ENCODE measurements around the gene CBFA2T2. TPM values are rescaled to one million over a fixed set of nuclear protein-coding genes. Genes with fewer than 3 reads are reported as not detected.
"Not testable (repeated sequence)": the region's sequence is repeated elsewhere in the genome, so short reads cannot be mapped to it uniquely, and the experiment has no call there.

Gene CBFA2T2
- total RNA-seq, 1 donor from 2014 or later: 13.6 TPM

- DNase-seq (ENCODE audit: low read depth): no peak
Measured at GRCh38 chr20:33470866-33471265, 19.0 kb upstream of the CBFA2T2 start.

DNA sequence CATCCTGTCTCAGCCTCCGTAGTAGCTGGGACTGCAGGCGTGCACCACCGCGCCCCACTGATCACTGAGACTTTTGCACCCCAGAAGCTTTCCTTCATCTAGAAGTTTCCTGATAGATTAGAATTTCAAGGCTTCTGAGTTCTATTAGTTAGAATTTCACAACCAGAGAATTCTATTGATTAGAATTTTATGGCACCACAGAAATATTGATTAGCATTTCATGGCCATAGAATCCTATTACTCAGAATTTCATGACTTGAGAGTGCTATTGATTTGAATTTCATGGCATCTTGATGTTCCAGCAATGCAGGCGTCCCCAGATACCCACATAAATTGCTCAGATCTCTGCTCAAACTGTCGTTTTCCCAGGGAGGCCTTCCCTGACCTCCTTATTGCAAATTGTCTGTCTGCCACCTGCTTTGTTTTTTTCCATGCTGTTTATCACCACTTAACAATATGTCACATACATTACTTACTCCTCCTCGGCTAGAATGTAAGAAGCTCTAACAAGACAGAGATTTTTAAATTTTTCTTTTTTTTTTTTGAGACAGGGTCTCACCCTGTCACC is 16.9 kb upstream of the CBFA2T2 start:
- no peak for DNase-seq (ENCODE audit: low read depth)

- no peak for DNase-seq (ENCODE audit: low read depth)
Measured at GRCh38 chr20:33474097-33474873, 15.6 kb upstream of the CBFA2T2 start.

DNA sequence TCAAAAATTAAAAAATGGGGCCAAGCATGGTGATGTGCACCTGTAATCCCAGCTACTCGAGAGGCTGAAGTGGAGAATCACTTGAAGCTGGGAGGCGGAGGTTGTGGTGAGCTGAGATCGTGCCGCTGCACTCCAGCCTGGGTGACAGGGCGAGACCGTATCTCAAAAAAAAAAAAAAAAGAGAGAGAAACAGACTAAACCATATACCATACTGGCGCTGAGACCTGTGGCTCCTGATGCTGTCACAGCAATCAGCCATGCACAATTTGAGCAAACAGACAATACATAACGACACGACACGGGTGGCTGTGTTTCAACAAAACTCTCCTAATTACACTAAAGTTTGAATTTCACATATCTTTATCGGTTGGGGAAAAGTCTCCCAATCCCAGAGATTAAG is 14.9 kb upstream of the CBFA2T2 start:
- DNase-seq (ENCODE audit: low read depth): no peak

GRCh38 chr20:33475381-33476152 is 14.3 kb upstream of the CBFA2T2 start:
- no peak for DNase-seq (ENCODE audit: low read depth)

GRCh38 chr20:33477386-33478234 is 12.3 kb upstream of the CBFA2T2 start:
- no peak for DNase-seq (ENCODE audit: low read depth)

DNA sequence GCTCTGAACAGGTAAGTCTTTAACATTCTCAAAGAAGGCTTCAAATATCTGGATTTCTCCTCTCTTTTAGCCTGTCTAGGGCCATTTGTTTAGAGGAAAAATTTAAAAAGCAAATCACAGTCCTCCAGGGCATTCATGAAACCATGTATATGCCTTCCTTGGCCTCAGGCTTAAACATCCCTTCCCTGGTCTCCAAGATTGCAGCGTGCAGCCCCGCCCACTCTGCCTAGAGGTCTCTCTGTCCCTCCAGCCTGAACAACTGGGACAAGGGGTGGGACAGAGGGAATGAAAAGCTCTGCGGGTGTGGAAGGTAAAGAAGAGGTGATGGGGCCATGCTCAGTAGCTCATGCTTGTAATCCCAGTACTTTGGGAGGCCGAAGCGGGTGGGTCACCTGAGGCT is 9.8 kb upstream of the CBFA2T2 start:
- no peak for DNase-seq (ENCODE audit: low read depth)

GRCh38 chr20:33481431-33481941 is 8.4 kb upstream of the CBFA2T2 start:
- no peak for DNase-seq (ENCODE audit: low read depth)

GRCh38 chr20:33482581-33482980 is 7.3 kb upstream of the CBFA2T2 start:
- DNase-seq (ENCODE audit: low read depth): no peak

GRCh38 chr20:33483186-33483585 is 6.7 kb upstream of the CBFA2T2 start:
- not testable (repeated sequence) for DNase-seq (ENCODE audit: low read depth)

- no peak for DNase-seq (ENCODE audit: low read depth)
Measured at GRCh38 chr20:33488201-33488600, 1.7 kb upstream of the CBFA2T2 start.

DNA sequence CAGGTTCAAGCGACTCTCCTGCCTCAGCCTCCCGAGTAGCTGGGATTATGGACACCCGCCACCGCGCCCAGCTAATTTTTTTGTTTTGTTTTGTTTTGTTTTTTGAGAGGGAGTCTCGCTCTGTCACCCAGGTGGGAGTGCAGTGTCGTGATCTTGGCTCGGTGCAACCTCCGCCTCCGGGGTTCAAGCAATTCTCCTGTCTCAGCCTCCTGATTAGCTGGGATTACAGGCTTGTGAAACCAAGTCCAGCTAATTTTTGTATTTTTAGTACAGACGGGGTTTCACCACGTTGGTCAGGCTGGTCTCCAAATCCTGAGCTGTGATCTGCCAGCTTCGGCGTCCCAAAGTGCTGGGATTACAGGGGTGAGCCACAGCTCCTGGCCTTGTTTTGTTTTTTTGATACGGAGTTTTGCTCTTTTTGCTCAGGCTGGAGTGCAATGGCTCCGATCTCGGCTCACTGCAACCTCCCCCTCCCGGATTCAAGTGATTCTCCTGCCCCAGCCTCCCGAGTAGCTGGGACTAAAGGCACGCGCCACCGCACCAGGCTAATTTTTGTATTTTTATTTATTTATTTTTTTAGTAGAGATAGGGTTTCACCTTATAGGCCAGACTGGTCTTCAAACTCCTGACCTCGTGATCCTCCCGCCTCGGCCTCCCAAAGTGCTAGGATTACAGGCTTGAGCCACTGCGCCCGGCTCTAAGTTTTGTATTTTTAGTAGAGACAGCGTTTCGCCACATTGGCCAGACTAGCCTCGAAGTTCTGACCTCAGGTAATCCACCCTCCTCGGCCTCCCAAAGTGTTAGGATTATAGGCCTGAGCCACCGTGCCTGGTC is 1.0 kb upstream of the CBFA2T2 start:
- not testable (repeated sequence) for DNase-seq (ENCODE audit: low read depth)

GRCh38 chr20:33489495-33490022 is 337 bp upstream of the CBFA2T2 start:
- peak; percentile 84 for DNase-seq (ENCODE audit: low read depth)

- no peak for DNase-seq (ENCODE audit: low read depth)
Measured at GRCh38 chr20:33490934-33491656, 1.2 kb downstream of the CBFA2T2 start.

GRCh38 chr20:33493076-33493766 is 3.3 kb downstream of the CBFA2T2 start:
- DNase-seq (ENCODE audit: low read depth): no peak

DNA sequence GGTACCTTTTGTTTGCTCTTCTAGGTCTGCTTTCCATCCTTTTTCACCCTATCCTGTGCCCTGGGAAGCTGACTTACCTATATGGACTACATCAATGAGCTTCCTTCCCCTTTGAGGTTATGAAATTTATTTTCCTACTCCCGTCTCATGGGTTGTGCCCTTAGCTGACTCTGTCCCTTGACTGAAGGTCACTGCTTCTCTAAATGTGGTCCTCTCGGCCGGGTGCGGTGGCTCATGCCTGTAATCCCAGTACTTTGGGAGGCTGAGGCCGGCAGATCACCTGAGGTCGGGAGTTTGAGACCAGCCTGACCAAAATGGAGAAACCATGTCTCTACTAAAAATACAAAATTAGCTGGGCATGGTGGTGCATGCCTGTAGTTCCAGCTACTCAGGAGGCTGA is 6.9 kb downstream of the CBFA2T2 start:
- not testable (repeated sequence) for DNase-seq (ENCODE audit: low read depth)

DNA sequence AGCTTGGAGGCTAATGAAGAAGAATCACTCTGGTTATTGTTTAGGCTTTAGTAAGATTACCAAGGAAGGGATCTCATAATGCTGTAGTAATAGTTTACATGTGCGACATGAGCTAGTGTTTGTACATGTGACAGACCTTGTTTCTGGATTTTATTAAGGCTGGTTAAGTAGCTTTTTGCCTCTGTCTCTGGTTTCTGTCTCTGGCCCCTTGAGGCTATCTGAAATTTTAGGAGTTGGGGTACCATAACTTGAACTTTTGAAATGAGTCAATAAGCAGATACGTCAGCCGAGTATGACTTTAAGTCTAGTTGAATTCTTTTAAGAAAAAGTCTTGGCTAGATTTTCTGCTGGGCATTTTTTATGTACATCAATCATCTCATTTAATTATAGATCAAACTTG is 9.5 kb downstream of the CBFA2T2 start:
- DNase-seq (ENCODE audit: low read depth): no peak

GRCh38 chr20:33501000-33501399 is 11.1 kb downstream of the CBFA2T2 start:
- DNase-seq (ENCODE audit: low read depth): no peak

- no peak for DNase-seq (ENCODE audit: low read depth)
Measured at GRCh38 chr20:33503564-33503963, 13.7 kb downstream of the CBFA2T2 start.
